NCI-H1436 treated with DMSO at 0.1 percent for 48 hours (cell line): ENCODE measurements around the gene MRPS34.

Experiments
- DNase-seq: peaks from one replicate; lab custom pipeline; 2025; lab: John Stamatoyannopoulos, UW

The MRPS34 gene

DNA sequence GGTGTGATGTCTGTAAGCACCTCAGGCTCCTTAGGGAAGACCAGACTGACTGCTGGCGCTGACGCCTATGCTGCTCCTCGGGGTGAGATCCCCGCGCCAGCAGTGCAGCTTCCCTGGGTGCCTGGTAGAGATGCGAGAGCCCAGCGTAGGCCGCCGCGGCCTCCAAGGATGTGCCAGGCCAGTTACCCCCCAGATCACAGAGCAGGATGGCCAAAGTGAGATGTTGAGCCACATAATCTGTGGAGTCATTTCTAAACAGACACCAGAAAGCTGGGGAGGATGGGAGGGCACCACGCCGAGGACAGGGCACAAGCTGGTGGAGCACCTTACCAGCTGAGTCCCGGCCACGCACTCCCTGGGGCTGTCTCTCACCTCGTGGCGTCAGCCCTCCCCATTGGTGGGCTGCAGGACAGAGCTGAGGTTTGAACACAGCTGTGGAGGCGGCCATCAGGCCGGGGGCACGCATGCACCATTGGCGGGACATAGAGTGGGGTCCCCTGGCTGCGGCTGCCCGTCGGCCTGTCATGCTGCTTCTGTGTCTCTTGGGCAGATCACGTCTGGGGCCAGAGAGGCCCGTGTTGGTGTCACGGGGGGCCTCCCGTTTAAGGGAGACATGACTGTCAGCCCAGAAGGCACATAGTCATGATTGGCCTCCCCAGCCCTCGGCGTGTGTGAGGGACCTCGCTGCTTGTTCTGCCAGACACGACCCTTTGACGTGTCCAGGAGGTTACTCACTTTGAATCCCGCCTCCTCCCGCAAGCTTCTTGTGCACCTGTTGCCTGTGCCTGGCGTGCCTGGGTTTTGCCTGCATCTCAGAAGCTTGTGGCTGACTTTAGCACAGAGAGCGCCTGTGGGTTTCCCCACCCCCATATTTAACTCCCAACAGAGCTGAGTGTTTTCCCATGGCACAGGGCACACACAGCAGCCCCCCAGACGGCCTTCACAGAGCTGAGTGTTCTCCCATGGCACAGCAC, 45.0 kb downstream of the MRPS34 start:
- no peak for DNase-seq

DNA sequence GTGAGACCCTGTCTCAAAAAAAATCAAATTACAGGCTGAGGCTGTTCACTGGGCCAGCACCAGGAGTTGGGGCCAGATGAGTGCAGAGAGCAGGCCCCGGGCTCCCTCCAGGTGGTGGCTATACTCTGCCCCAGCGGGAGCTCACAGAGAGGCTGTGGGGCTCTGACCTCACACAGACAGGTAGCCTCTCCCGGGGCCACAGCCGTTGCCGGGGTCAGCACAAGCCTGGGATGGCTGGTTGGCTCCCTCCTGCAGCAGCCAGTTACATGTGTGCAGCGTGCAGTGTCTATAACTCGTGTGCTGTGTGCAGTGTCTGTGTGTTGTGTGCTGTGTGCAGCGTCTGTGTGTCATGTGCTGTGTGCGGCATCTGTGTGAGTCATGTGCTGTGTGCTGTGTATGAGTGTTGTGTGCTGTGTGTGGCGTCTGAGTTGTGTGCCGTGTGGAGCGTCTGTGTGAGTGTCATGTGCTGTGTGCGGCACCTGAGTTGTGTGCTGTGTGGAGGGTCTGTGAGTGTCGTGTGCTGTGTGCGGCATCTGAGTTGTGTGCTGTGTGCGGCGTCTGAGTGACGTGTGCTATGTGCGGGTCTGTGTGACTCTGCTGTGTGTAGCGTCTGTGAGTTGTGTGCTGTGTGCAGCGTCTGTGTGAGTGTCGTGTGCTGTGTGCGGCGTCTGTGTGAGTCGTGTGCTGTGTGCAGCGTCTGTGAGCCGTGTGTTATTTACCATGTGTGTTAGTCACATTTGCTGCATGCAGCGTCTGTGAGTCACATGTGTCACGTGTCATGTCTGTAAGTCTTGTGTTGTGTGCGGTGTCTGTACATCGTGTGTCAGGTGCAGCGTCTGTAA, 46.1 kb downstream of the MRPS34 start:
- no peak for DNase-seq

DNA sequence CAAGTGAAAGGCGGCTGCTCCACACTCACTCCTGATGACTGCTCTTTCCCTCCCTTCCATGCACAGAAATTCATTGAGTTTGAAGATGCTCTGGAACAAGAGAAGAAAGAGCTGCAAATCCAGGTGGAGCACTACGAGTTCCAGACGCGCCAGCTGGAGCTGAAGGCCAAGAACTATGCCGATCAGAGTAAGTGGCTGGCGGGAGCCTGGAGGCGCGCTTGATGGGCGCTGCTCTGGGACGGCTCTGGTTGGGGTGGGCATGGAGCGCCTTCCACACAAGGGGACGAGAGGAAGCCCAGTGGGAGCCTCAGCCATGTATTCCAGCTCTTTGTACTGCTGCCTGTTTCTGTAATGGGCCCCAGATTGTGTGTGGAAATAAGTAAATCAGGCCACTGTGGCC, 48.4 kb downstream of the MRPS34 start:
- no peak for DNase-seq

DNA sequence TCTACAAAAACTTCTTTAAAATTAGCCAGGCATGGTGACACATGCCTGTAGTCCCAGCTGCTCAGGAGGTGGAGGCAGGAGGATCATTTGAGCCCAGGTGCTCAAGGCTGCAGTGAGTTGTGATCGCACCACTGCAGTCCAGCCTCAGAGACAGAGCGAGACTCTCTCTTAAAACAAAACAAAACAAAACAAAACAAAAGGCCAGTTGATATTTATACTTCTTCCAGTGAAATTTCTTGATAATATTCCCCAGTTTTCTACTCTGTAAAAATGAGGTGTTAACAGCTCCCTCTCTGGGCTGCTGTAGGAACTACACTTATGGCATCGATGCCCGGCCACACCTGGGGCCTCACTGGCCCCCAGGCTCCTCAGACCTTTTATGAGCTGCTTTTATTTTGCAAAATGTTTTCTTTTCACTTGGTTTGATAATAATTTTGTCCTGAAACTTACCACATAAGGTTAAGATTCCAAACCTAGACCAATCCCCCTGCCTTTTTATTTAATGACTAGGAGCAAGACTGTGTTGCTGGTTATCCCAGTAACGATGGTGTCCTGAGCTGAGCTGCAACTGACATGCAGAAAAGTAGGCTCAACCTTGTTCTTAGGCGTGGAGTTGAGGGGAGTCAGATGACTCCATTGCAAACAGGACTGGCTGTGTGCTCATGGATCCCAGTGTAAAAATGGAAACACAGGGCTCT, 49.3 kb downstream of the MRPS34 start:
- no peak for DNase-seq
